ENCODE data around the gene RPL18A.

The RPL18A gene

DNA sequence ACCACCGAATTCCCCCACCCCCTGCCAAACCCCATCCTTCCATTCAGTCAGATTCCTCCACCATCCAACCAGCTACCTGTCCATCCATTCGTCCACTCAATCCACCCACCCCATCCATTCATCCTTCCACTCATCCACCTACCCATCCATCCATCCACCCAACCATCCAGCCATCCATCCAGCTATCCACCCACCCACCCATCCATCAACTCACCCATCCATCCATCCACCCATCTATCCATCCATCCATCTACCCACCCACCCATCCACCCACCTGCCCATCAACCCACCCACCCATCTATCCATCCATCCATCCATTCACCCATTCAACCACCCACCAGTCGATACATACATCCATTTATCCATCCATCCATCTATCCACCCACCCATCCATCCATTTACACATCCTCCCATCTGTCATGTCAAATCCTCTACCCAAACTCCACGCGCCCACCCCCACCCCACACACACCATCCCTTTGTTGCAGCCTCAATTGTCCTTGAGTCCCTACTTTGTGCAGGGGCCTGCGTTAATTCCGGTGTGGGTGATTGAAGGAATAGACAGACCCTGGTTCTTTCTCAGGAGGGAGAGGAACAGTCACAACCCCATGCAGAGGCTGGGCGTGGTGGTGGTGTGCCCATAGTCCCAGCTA, 6.7 kb downstream of the RPL18A start:
- H3K27me3 Mint-ChIP-seq: peaks cover 0 to 11% of the 10 kb centered on the region in 2 donors
- DNase-seq (no peak), ATAC-seq (replicated peaks) (no peak)
- no peak overlapping the region for H3K4me3 Mint-ChIP-seq
- no peaks in the 10 kb centered on the region for H3K9me3 Mint-ChIP-seq
- peaks cover 49% of the 10 kb centered on the region for H3K36me3 Mint-ChIP-seq (ENCODE audit: insufficient read depth)
- peaks cover 5% of the 10 kb centered on the region in 2 donors for H3K4me1 Mint-ChIP-seq (ENCODE audit: low read depth in 2 of 2)
- peak overlapping the region in 1 of 2 donors; percentile 86 for H3K27ac Mint-ChIP-seq

DNA sequence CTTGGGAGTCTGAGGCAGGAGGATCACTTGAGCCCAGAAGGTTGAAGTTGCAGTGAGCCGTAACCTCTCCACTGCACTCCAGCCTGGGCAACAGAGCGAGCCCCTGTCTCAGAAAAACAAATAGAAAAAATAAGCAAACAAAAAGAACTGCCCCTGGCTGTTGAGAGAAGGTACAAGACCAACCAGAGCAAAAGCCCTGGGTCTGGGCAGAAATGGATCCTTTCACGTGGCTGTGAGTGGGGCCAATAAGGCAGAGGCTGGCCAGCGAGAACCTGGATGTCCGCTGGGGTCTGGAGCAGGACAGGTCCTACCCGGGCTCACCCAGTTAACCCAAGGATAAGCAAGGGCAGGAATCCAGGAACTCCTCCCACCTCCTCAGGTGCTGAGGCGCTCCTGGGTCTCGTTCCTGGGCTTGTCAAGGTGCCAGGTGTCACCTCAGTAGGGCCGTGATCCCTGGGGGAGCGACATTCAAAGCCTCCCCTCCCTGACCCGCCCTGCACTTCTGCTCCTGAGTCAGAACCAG, 7.3 kb downstream of the RPL18A start:
- no peak overlapping the region for H3K4me3 Mint-ChIP-seq
- no peak overlapping the region for H3K27ac Mint-ChIP-seq
- ATAC-seq (replicated peaks): no peak
- peaks cover 0 to 16% of the 10 kb centered on the region in 2 donors for H3K27me3 Mint-ChIP-seq
- H3K36me3 Mint-ChIP-seq (ENCODE audit: insufficient read depth): peaks cover 43% of the 10 kb centered on the region
- H3K9me3 Mint-ChIP-seq: no peaks in the 10 kb centered on the region
- peaks cover 0 to 4% of the 10 kb centered on the region in 2 donors for H3K4me1 Mint-ChIP-seq (ENCODE audit: low read depth in 2 of 2)
- DNase-seq: no peak

DNA sequence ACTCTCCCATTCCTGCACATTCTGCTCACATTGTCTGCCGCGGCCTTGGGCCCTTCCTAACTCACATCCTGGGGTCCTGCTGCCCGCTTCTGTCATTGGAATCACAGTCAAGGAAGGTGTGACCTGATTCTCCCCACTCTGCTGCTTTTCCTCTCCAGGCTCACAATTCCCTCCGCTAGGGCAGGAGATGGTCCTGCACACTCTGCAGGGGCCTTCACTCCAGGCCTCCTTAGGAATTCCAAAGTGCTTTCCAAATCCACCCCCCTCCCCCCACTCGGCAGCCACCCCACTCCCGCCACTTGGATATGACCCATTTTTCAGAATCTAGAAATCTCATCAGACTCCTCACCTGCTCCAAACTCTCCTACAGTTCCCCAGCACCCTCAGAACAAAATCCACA, 9.0 kb downstream of the RPL18A start:
- ATAC-seq (replicated peaks) (no peak), DNase-seq (no peak)
- Mint-ChIP-seq H3K4me1 (ENCODE audit: low read depth in 2 of 2) (peaks cover 0 to 4% of the 10 kb centered on the region in 2 donors), H3K9me3 (no peaks in the 10 kb centered on the region), H3K4me3 (no peak overlapping the region), H3K27ac (no peak overlapping the region), H3K36me3 (ENCODE audit: insufficient read depth) (peaks cover 27% of the 10 kb centered on the region), H3K27me3 (peaks cover 0 to 16% of the 10 kb centered on the region in 2 donors)

DNA sequence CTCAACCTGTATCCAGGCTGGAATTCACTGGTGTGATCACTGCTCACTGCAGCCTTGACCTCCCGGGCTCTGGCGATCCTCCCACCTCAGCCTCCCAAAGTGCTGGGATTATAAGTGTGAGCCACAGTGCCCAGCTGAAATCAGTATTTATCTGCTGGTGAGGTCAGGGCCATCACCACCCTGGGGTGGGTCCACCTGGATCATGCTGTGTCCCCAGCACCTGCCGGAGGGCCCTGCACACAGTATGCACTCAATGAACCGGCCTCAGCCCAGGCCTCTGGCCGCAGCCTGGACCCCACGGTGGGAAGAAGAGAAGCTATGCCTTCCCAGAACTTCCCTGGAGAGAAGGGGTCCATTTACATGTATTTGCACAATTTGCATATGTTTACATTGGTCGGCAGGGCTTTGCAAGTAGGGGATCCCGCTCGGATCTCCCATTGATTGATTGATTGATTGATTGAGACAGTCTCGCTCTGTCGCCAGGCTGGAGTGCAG, 9.5 kb downstream of the RPL18A start:
- Mint-ChIP-seq H3K36me3 (ENCODE audit: insufficient read depth) (peaks cover 22% of the 10 kb centered on the region), H3K4me3 (no peak overlapping the region), H3K27me3 (peaks cover 0 to 16% of the 10 kb centered on the region in 2 donors), H3K27ac (no peak overlapping the region), H3K9me3 (no peaks in the 10 kb centered on the region), H3K4me1 (ENCODE audit: low read depth in 2 of 2) (peaks cover 0 to 5% of the 10 kb centered on the region in 2 donors)
- DNase-seq: no peak
- ATAC-seq (replicated peaks): no peak

DNA sequence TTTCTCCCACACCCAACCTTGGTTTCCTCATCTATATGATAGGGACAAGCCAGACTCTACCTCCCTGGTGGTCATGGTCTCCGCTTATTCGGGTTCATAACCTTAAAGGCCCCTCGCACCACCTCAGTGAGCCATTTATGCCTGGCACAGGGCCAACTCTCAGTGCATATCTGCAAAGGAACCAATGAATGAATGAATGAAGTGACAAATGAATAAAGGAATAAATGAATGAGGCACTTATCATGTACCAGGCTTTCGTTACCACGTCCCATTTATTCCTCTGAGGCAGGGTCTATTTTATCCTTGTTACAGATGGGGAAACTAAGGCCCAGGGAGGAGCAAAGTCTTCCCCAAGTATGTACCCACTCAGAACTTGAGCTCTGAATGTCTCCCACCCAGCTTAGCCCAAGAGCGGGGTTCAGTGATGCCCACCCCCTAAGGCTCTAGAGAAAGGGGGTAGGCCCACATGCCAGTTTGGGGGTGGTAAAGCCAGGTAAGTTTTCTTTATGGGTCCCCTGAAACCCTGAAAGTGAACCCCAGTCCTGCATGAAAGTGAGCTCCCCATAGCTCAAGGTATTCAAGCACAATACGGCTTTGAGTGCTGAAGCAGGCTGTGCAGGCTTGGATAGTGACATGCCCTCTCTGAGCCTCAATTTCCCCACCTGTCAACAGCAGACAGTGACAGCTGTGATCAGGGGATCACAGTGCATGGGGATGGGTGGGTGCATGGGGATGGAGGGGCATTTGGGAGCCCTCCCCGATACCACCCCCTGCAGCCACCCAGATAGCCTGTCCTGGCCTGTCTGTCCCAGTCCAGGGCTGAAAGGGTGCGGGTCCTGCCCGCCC, 11.5 kb downstream of the RPL18A start:
- H3K36me3 Mint-ChIP-seq (ENCODE audit: insufficient read depth): peaks cover 6% of the 10 kb centered on the region
- no peak for ATAC-seq (replicated peaks)
- H3K27me3 Mint-ChIP-seq: peaks cover 0 to 16% of the 10 kb centered on the region in 2 donors
- H3K27ac Mint-ChIP-seq: no peak overlapping the region
- no peaks in the 10 kb centered on the region for H3K9me3 Mint-ChIP-seq
- DNase-seq: no peak
- H3K4me1 Mint-ChIP-seq (ENCODE audit: low read depth in 2 of 2): peaks cover 0 to 7% of the 10 kb centered on the region in 2 donors
- H3K4me3 Mint-ChIP-seq: peak overlapping the region; percentile 50 to 62

DNA sequence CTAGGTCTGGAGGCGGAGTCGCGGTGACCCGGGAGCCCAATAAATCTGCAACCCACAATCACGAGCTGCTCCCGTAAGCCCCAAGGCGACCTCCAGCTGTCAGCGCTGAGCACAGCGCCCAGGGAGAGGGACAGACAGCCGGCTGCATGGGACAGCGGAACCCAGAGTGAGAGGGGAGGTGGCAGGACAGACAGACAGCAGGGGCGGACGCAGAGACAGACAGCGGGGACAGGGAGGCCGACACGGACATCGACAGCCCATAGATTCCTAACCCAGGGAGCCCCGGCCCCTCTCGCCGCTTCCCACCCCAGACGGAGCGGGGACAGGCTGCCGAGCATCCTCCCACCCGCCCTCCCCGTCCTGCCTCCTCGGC, 12.2 kb downstream of the RPL18A start, which contains the start of gene SLC5A5:
Gene SLC5A5 (plus strand): TSS at position 68 of the 373 bp plus-strand sequence. CDS start 375 bp downstream, outside the sequence.
- peak within 1 kb of the TSS in 1 of 2 donors; percentile 46 for H3K27ac Mint-ChIP-seq
- H3K36me3 Mint-ChIP-seq (ENCODE audit: insufficient read depth): peaks cover 6% of the 10 kb centered on the region
- peaks cover 0 to 16% of the 10 kb centered on the region in 2 donors for H3K27me3 Mint-ChIP-seq
- H3K4me3 Mint-ChIP-seq: peak within 1 kb of the TSS; percentile 50 to 62
- H3K4me1 Mint-ChIP-seq (ENCODE audit: low read depth in 2 of 2): peaks cover 0 to 7% of the 10 kb centered on the region in 2 donors
- ATAC-seq (replicated peaks) (peak; percentile 20), DNase-seq (no peak)
- H3K9me3 Mint-ChIP-seq: no peaks in the 10 kb centered on the region

DNA sequence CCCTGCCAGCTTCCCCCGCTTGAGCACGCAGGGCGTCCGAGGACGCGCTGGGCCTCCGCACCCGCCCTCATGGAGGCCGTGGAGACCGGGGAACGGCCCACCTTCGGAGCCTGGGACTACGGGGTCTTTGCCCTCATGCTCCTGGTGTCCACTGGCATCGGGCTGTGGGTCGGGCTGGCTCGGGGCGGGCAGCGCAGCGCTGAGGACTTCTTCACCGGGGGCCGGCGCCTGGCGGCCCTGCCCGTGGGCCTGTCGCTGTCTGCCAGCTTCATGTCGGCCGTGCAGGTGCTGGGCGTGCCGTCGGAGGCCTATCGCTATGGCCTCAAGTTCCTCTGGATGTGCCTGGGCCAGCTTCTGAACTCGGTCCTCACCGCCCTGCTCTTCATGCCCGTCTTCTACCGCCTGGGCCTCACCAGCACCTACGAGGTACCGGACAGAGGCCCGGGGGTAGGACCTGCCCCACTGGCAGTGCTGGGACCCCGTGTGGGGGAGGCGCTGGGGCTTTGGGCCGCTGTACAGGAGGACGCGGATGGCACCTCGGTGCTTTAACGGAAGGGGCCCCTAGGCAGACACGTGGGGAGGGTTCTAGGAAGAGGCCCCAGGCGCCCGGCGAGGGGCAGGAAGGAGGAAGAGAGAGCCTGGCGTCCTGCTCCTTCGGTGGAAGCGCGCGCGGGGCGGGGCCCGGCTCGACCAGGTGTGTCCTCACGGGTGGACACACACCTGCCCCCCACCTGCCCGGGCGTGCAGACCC, 12.7 kb downstream of the RPL18A start:
- DNase-seq (no peak), ATAC-seq (replicated peaks) (peak; percentile 15)
- Mint-ChIP-seq H3K27me3 (peaks cover 0 to 16% of the 10 kb centered on the region in 2 donors), H3K4me1 (ENCODE audit: low read depth in 2 of 2) (peaks cover 0 to 7% of the 10 kb centered on the region in 2 donors), H3K27ac (peak overlapping the region in 1 of 2 donors; percentile 46), H3K9me3 (no peaks in the 10 kb centered on the region), H3K4me3 (peak overlapping the region; percentile 50 to 62), H3K36me3 (ENCODE audit: insufficient read depth) (peaks cover 6% of the 10 kb centered on the region)

DNA sequence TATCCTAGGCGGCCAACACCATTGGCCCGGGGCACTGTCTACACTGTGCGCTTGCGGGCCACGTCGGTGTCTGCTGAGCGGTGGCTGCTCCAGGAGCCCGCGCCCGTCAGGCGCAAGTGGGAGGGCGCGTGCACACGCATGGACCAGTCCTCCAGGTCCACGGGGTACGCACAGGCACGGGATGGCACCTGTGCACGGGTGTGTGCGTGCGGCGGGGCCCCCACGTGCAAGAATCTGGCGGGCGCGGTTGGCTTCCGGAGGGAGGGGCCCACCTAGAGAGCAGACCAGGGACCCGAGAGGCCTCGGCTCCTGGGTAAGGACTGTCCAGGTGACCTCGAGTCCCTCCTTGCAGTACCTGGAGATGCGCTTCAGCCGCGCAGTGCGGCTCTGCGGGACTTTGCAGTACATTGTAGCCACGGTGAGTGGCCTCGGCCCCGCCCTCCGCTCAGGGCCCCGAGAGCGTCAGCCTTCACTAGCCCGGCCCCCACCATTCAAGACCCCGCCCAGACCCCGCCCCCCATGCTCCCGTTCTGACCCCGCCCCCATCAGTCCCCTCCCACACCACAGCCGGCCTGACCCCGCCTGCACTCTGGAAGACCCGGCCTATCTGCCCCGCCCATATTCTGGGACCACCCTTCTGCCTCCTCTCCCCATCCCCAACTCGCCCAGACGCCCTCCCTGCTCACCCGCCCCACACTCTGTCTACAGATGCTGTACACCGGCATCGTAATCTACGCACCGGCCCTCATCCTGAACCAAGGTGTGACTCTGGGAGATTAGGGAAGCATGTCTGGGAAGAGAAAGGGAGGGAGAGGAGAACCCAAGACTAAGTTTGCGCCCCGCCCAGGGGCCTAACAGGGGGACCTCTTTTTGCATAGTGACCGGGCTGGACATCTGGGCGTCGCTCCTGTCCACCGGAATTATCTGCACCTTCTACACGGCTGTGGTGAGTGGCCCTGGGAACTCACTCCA, 14.4 kb downstream of the RPL18A start:
- Mint-ChIP-seq H3K9me3 (no peaks in the 10 kb centered on the region), H3K4me1 (ENCODE audit: low read depth in 2 of 2) (peaks cover 0 to 7% of the 10 kb centered on the region in 2 donors), H3K4me3 (peak overlapping the region; percentile 59 to 62), H3K27me3 (peaks cover 0 to 16% of the 10 kb centered on the region in 2 donors), H3K27ac (no peak overlapping the region), H3K36me3 (ENCODE audit: insufficient read depth) (peaks cover 5% of the 10 kb centered on the region)
- ATAC-seq (replicated peaks) (peak; percentile 78), DNase-seq (peak; percentile 36 to 38 (median 38))

DNA sequence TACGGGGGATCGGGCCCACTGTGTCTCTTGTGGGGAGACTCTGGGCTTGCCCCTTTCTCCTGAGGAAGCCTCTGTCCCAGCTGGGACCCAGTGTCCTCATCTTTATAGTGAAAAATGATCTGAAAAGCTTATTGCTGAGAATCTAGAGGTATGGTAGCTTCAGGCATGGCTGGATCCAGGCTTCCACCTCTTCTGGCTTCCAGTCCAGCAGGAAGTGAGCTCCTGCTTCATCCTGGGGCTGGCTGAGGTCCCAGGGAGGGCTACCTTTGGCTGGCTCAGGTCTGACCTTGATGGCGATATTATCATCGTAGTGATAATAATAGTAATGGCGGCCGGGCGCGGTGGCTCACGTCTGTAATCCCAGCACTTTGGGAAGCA, 15.0 kb downstream of the RPL18A start:
- H3K36me3 Mint-ChIP-seq (ENCODE audit: insufficient read depth): peaks cover 5% of the 10 kb centered on the region

DNA sequence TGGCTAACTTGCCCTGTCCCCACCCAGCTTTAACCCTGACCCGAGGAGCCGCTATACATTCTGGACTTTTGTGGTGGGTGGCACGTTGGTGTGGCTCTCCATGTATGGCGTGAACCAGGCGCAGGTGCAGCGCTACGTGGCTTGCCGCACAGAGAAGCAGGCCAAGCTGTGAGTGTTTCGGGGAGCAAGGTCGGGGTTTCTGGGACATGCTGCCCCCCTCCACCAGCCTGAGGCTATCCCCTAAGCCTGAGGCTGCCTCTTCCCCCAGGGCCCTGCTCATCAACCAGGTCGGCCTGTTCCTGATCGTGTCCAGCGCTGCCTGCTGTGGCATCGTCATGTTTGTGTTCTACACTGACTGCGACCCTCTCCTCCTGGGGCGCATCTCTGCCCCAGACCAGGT, 18.0 kb downstream of the RPL18A start:
- DNase-seq (no peak), ATAC-seq (replicated peaks) (no peak)
- Mint-ChIP-seq H3K4me1 (ENCODE audit: low read depth in 2 of 2) (peaks cover 0 to 5% of the 10 kb centered on the region in 2 donors), H3K36me3 (ENCODE audit: insufficient read depth) (peaks cover 5% of the 10 kb centered on the region), H3K27ac (no peak overlapping the region), H3K4me3 (no peak overlapping the region), H3K9me3 (no peaks in the 10 kb centered on the region), H3K27me3 (no peaks in the 10 kb centered on the region)

More for the DNA sequence above, 15.0 kb downstream of the RPL18A start:
- no peak for DNase-seq
- Mint-ChIP-seq H3K27ac (no peak overlapping the region), H3K27me3 (peaks cover 0 to 16% of the 10 kb centered on the region in 2 donors), H3K4me1 (ENCODE audit: low read depth in 2 of 2) (peaks cover 0 to 7% of the 10 kb centered on the region in 2 donors), H3K4me3 (peak overlapping the region; percentile 59 to 62), H3K9me3 (no peaks in the 10 kb centered on the region)
- ATAC-seq (replicated peaks): no peak

DNA sequence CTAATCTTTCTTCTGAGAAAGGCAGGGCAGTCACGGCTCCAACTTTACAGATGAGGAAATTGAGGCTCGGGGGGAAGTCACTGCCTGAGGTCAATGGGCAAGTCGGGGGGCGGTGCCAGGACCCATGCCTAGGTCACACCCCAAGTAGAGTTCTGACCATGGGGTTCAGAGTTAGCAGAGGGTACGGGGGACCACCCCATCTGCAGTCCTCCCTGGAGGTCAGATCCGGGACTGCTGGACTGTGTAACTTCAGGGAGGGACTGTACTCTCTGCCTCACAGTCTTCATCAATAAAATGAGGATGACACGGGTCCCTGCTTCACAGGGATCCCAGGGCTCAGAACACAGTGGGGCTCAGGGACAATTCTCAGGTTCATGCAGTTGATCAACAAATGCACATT, 19.8 kb downstream of the RPL18A start:
- Mint-ChIP-seq H3K27me3 (no peaks in the 10 kb centered on the region), H3K36me3 (ENCODE audit: insufficient read depth) (peaks cover 5% of the 10 kb centered on the region), H3K27ac (no peak overlapping the region), H3K9me3 (no peaks in the 10 kb centered on the region), H3K4me3 (no peak overlapping the region), H3K4me1 (ENCODE audit: low read depth in 2 of 2) (peaks cover 0 to 1% of the 10 kb centered on the region in 2 donors)
- ATAC-seq (replicated peaks): no peak
- DNase-seq: no peak

DNA sequence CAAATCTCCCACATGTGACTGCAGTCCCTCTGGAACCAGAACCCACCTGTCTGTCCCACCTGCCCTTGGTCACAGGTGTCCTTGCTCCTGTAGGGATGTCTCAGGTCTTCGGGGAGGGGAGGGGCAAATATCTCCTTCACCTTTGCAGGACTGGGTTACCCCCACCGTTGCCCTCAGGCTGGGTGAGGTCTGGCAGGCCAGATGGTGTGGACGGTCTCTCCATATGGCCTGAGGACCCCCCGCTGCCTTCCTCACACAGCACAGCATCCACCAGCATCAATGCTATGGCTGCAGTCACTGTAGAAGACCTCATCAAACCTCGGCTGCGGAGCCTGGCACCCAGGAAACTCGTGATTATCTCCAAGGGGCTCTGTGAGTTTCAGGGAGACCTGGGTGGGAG, 22.0 kb downstream of the RPL18A start:
- no peak overlapping the region for H3K27ac Mint-ChIP-seq
- ATAC-seq (replicated peaks) (no peak), DNase-seq (no peak)
- H3K9me3 Mint-ChIP-seq: no peaks in the 10 kb centered on the region
- H3K27me3 Mint-ChIP-seq: no peaks in the 10 kb centered on the region
- H3K4me1 Mint-ChIP-seq (ENCODE audit: low read depth in 2 of 2): no peaks in the 10 kb centered on the region
- H3K36me3 Mint-ChIP-seq (ENCODE audit: insufficient read depth): peaks cover 5% of the 10 kb centered on the region
- no peak overlapping the region for H3K4me3 Mint-ChIP-seq

Data from effector memory CD8-positive, alpha-beta T cell (primary cell).